ENCODE measurements around the gene TRABD2B. TPM values are rescaled to one million over a fixed set of nuclear protein-coding genes. Genes with fewer than 3 reads are reported as not detected.

Gene TRABD2B
- total RNA-seq, 1 donor from 2014 or later, result not detected

DNA sequence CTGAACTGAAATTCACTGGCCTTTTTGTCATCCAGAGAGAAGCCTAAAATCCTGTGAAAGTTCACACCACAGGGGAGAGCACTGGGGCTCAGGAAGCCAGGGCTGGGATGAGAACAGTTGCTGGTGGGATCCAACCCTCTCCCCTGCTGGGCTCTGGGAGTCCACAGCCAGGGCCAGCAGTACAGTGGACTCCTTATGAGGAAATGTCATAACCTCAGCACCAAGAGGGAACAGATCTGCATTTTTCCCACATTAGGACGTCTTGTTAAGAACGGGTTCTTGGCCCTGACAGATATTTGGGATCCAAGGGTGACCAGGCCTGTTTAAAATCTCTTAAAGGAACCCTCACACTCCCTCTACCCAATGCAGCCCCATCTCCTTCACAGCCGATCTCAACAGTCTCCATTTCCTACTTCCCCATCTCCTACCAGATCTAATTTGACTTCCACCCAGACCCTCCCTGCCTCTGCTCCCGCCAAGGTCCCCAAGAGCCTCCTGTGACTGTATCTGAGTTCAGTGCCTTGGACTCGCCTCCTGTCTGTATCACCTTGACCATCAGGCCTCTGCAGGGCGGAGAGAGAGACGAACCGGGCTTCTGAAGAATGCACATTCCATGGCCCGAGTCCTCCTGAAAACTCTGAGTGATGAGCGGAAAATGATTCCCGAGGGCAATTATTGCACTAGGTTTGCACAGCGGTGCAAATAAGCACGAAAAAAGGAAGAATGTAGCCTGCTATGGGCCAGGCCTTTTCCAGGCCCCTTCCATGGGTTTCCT lies 159.9 kb downstream of the TRABD2B start:
- no peak for DNase-seq (ENCODE audit: low read depth)

DNA sequence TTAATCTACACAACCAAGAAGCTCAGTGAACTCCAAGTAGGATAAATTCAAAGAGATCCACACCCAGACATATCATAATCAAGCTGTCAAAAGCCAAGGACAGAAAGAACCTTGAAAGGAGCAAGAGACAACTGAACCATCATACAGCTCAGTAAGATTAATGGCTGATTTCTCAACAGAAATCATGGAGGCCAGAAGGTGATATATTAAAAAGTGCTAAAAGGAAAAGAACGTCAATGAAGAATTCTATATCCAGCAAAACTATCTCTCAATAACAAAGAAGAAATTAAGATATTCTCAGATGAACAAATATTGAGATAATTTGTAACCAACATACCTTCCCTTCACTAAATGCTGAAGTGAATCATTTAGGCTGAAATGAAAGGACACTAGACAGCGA lies 161.8 kb downstream of the TRABD2B start:
- DNase-seq (ENCODE audit: low read depth), result no peak

DNA sequence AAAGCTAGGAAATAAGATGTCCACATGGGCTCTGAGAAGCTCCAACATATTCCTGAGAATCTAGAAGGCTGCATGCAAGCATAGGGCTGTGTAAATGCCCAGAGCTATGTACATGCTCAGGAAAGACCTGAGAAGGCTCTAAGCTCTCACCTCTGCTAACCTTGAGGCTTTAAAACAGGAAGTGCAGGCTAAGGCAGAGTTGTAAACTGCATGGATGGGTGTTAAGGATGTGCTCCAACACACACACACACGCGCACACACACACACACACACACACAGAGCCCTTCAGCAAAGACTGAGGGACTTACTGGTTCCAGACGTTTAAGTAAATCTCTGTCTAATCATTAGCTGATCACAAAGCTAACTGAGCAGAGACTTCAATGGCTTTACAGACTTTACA lies 162.9 kb downstream of the TRABD2B start:
- DNase-seq (ENCODE audit: low read depth), result no peak

DNA sequence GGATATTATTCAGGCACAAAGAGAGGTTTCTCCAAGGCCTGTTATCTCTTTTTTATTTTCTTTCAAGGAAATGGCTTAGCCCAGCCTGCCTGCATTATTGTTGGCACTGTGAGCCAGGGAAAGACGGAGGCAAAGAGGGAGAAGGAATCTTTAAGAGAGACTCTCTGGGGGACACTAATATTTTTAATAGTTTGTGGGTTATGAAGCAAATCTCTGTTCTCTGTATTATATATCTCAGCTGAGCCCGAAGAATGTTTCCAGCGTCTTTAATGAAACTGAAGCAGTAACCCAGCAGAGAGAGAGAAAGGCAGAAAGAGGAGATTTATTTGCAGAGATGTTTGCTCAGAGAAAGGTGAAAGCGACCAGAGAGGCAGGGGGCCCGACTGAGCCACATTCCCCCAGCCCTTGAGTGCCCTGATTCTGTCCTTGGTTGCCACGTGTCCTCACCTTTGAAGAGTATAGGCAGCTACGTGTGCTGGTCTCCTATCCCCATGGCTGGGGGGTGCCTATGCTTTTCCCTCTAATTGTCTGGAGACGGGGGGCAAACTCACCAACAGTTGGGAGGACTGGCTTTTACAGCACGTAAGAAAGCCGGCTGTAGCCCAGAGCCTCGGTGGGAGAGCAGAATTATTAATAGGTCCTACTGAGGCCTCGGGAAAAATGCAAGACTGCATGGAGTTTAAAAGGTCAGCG lies 166.4 kb downstream of the TRABD2B start:
- DNase-seq (ENCODE audit: low read depth), result no peak

DNA sequence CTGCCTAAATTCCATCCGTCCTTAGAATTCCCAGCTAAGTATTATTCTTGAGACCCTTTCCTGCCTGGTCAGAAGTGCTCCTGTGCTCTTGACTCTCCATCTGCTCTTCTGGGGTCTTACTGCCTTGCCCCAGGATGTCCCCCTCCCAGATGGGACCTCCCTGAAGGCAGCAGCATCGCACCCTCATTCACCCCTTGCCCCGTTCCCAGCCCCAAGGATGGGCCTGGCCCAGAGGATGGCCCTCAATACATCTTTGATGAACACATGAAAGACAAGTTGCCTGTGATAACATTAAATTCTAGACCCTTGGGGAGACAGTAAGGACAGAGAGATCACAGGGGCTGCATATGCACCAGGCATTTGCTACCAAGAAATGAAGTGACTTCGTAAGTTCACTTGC lies 167.2 kb downstream of the TRABD2B start:
- no peak for DNase-seq (ENCODE audit: low read depth)

DNA sequence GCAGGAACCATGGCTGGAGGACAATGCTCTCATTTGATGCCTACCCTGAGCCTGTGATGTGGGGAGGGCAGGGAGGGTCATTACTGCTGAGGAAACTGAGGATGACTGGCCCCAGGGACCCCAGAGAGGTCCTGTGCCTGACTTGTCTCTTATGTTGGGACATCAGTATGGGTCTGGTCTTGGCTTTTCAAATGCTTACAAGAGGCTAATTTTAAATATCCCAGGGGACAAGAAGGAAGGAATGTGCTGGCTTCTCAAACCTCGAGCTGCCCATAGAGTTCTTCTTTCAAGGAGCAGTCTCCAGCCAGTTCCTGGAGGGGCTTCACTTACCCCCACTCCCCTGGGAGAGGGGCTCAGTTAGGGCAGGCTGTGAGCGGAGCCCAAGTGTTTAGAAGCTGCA lies 168.2 kb downstream of the TRABD2B start:
- DNase-seq (ENCODE audit: low read depth), result no peak

DNA sequence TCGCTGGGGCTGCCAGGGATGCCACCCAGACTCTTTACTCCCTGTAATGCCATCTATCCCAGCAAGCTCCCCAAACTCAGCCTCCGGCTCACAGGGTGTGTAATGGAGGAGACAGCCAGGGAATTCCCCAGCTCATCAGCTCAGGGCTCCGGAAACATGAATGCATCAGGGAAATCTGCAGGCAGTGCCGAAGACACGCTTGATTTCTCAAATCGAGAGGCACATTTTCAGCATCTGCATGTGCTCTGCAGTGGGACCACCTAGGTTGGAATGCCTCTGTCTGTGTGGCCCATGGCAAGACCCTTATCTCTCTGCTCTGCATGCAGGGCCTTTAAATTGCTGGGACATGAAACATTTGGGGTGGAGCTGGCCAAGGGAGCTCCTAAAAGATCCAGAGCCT lies 170.1 kb downstream of the TRABD2B start:
- no peak for DNase-seq (ENCODE audit: low read depth)

DNA sequence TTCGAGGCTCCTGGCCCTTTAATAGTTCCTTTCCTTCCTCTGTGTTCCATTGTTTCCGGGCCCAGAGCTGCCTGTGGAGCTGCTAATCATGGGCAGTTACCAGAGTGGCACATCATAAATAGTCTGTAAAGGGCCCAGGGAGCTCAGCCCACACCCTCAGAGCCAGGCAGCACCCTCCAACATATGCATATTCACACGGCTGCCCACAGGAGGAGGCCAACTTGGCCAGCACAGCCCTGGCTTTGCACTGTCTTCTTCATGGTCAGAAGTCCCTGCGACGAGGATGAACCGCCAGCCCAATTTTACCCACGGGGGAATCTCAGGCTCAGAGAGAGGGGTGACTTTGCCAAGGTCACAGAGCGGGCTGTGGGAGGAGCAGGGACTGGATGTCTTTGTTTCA lies 172.5 kb downstream of the TRABD2B start:
- DNase-seq (ENCODE audit: low read depth), result no peak

DNA sequence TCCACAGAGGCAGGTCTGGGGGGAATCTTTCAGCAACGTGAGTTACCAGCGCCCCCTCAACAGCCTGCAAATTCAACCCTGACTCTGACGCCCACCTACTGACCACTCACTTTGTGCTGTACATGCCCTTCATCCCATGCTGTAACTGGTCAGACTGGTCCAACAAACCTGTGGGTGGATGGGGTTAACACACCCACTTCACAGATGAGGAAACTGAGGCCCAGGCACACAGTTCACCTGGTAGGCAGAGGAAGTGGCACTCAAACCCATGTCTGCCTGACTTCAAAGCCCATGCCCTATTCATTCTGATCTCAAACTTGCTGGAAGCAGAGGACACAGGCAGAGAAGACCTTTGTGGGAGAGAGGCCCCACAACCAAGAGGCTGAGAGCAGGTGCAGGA lies 172.9 kb downstream of the TRABD2B start:
- DNase-seq (ENCODE audit: low read depth), result no peak

DNA sequence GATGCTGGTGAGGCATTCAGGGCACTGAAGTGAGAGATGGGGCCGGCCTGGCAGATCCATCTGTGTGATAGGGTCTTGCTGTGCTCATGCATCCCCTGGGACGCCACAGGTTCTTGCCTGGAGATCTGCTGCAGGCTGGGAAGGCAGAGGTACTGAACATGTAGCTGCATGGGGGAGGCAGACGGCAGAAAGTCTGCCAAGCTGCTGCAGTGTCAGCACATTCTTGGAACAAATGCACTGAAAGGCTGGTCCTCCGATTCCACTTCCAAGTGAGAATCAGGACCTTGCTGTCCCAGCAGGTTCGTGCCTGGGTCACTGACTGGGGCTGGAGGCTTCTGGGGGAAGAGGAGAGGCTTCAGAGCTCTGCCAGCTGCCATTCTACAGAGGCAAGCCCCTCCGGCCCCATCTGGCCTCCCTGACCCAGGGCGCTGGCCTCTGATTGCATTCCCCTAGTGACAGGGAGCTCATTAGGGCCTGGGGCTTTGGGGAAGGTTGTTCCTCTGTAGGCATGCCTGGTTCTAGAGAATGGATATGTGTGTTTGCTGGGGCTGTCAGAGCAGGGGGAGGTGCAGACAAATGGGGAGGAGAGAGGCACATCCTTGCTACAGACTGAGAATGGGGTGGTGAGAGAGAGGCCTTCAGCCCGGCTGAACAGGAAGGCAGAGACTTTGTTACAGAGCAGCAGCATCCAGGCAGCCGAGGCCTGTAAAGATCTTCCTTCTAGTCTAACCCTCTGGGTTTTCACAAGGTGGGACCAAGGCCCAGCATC lies 174.0 kb downstream of the TRABD2B start:
- no peak for DNase-seq (ENCODE audit: low read depth)

DNA sequence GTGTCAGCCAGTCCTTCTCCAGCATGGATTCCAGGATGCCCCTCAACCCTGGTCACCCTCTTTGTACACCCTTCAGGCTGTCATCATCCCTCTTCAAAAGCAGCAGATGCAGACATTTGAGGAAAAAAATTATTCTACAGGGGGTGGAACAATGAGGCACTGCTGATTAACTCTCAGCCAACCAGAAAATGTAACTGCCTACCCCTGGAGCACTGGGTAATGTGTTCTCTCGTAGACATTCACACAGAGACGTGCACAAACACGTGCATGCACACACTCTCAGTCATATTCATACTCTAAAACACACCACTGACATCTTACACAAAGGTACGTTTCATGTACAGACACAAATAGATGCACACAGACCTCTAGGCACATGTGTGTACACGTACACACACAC lies 175.4 kb downstream of the TRABD2B start:
- DNase-seq (ENCODE audit: low read depth), result no peak

DNA sequence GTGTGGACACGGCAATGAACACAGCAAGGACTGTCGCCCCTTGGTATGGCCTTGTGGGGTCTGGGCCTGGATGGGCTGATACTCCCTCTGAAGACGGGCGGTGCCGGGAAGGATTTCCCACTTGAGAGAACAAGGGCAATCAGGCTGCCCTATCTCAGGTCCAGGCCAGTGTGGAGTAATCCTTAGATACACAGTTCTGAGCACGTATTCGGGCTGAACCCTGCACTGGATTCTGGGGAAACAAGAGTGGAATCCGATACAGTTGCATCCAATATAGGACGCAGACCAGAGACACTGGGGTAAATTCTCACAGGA lies 177.7 kb downstream of the TRABD2B start:
- DNase-seq (ENCODE audit: low read depth), result no peak

DNA sequence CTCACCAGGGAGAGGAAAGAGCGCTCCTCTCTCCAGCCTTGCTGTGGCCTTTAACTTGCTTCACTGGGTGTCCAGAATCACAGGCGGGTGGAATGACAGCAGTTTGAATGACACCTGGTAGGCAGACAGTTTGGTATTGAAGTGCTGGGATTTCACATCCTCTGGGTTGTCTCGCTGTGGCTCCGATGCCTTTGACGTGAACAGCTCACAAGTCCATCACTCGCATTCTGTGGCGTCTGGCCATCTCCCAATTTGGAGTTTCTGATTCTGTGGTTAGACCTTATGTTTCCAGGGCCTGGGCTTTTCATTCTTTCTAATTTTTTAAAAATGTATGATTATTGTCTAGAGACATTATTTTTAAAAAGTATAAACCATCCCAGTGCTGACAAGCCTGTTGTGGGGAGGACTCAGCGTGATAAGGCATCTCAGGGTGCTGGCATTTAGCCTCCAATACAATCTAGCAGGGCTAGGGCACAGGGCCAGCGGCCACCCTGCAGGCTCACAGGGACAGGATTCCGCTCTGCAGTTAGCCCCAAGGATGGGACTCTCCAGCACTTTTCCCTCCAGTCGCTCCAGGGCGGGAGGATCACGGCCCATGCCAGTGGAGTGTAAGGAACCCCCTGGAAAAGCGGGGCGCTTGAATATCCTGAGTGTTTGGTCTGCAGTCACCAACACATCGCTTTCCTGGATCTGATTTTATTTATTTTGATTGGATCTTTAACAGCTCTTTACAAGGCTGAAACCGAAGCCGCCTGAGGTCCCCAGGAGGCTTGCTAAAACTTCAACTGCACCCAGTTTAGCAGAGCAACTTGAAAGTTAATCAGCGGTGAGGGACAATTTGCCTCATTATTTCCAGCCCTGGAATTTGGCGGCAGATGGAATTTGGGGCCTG lies 178.3 kb downstream of the TRABD2B start:
- DNase-seq (ENCODE audit: low read depth), result no peak

DNA sequence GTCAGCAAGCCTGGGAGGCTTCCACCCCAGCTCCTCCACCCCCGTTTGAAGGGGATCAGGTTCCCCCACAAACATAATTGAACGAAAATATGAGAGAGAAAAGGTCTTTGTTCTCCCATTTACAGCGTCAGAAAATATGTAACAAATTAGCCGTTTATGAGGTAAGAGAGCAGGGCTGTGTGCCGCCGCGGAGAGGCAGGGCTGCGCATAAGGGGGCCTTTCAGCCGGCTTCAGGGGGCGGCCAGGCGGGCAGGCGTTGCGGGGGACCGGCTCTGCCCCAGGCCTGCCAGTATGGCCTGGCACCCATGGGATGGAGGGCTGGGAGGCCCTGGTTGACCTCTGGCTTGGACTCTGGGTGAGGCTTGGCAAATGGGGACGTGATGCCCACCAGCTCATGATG lies 179.3 kb downstream of the TRABD2B start:
- DNase-seq (ENCODE audit: low read depth), result no peak

DNA sequence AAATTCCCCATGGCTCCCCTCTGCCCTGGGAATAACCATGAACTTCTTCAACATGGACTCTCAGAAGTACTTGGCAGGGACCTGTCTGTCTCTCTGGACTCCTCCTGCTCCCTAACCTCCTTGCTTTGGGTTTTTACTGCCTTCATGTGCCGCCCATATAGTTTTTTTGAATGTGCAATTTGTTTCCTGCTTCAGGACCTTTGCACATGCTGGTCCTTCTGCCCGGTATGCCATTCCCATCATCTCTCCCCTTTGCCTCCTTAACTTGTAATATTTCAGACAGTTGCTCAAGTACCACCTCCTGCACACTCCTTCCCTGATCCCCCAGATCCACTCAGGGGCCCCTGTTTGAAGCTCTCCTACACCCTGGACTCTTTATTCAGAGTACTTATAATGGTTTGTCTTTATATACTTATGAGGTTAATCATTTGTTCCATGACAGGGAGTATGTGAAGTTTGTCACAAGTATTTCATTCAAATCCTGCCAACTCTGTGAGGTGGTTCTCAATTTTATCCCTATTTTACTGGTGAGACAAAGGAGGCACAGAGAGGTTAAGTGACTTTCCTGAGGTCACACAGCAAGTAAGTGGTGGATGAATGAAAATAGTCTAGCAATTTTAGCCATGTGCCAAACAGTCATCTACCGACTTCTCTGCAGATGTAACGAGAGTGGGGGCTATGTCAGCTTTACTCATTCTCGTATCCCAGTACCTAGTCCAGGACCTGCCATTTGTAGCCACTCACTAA lies 180.7 kb downstream of the TRABD2B start:
- no peak for DNase-seq (ENCODE audit: low read depth)

DNA sequence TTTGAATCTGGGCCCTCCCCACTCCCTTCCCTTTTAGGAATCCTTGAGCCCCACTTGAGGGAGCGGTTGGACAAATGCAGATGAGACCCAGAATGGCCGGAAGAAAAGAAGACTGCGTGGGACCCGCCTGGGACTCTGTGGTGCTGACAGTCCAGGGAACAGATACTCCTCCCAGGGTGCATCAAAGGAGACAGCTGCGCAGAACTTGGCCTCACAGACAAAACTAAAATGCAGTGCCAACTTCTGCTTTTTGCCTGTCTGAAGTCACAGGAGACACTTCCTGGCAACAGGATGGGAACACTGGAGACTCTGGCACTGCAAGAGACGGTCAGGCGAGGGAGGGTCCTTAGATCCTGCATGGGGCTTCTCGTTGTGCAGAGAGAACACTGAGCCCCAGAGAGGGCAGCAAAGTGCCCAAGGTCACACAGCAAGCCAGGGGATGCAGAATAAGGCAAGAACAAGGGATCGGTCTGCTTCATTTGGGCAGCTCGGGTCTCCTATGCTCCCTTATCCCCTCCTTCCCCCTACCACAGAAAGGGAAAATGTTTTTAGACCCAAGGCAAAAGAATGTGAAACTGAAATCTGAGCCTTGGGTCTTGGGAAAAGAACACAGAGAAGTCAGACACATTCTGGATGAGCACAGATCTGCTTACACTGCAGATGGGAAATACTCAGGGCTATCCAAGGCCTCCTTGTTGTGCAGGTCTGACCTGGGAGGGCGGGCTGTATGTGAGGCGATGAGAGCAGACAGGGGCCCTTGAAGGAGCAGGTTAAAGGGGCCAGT lies 182.4 kb downstream of the TRABD2B start:
- DNase-seq (ENCODE audit: low read depth), result no peak

DNA sequence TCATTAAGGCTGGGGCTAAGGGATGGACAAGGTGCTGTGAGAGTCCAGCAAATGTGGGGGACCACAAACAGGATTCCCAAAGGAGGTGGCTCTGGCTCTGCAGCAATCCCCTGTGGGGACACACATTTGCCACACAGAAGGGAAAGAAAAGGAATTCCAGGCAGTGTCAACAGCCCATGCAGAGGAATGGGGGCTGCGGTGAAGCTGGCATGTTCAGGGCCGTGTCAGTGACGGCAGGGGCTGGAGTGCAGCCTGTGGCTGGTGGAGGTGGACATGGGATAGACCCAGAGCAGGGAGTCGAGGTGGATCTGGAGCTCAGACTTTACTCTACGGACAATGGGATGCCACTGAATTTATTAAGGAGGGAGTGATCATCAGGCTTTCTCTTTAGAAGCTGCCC lies 183.2 kb downstream of the TRABD2B start:
- DNase-seq (ENCODE audit: low read depth), result no peak

DNA sequence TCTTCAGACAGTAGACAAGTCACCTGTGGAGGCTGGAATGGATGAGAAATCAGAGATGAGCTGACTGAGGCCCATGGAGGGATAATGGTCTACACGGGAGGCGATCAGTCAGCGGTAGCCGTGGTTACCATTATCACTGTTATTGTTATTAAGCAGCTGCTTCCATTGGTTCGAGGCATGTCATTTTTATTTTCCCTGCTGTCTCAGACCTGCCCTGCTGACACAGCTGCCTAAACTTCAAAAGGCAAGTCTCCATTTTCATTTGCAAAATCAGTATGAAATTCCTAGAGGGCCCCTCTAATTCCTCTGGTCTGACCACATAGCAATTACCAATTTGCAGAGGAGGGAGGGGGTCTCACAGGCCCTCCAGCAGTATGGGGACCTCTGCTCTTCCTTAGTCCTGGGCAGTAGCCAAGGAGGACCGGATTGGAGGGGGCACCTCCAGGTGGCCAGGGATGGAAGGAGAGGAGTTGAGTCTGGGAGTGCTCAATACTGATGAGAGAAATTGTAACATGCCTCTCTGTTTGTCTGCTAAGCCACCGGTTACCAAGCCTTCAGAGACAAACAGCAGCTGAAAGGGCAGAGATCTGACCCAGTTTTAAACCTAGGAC lies 184.2 kb downstream of the TRABD2B start:
- DNase-seq (ENCODE audit: low read depth), result no peak

DNA sequence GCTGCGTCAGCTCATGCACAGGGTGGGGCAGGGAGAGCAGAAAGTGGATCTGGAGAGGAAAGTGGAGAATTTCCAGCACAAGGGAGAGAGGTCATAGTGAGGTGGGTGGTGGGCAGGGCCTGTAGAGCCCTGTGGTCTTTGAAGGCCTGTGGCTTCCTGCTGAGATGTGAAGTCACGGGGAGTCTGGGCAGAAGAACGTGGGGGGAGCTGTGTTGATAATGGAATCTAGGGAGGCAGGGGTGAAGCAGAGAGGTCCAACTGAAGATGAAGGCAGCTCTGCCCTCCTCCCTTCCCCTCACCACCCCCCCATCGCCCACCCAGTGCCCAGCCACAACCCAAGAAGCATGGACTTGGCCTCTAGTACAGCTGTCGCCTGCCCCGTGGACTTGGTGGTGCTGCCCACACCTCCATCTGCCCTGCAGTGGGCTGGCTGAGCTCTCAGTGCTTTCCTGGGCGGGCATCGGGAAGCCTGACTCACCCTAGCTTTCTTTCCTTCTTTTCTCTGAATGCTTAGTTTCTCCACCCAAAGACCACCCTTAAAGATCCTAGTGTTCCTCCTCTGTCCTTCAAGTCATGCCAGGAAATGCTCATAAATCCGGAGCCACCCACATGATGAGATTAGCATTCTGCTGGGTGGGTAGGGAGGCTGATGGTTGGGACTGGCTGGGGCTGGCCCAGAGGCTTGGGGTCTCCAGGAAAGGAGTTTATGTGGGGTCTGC lies 186.1 kb downstream of the TRABD2B start:
- DNase-seq (ENCODE audit: low read depth), result no peak
